Measurements from ENCODE around the gene ARHGEF17.

- TF ChIP-seq SP1 (IDR thresholded peaks at IDR 0.05) (no peak), NFRKB (IDR thresholded peaks at IDR 0.05) (no peak), CTBP1 (IDR thresholded peaks at IDR 0.05; ENCODE audit: borderline replicate concordance) (no peak), PKNOX1 (IDR thresholded peaks at IDR 0.05) (no peak), ARNT (IDR thresholded peaks at IDR 0.05) (no peak), BHLHE40 (IDR thresholded peaks at IDR 0.05; ENCODE audit: borderline replicate concordance) (no peak), FOXA1 (IDR thresholded peaks at IDR 0.05) (no peak), FOXM1 (IDR thresholded peaks at IDR 0.05; ENCODE audit: borderline replicate concordance) (no peak), L3MBTL2 (conservative IDR thresholded peaks at IDR 0.05) (no peak)
Observed at GRCh38 chr11:73283276-73284000, 24.6 kb upstream of the ARHGEF17 start.
